Activated naive CD4-positive, alpha-beta T cell treated with anti-CD3 and anti-CD28 coated beads, Interleukin-2, amount 50 U/mL, for 16 hours (primary cell): ENCODE results near the gene FOXO3.
"Not testable (repeated sequence)": the region's sequence is repeated elsewhere in the genome, so short reads cannot be mapped to it uniquely, and the experiment has no call there.

Experiments
- DNase-seq: peaks from one replicate; pipeline ENCODE4 v3.0.0-alpha.2; 2020

Gene FOXO3

GRCh38 chr6:108556250-108556649, 4.5 kb upstream of the FOXO3 start:
- DNase-seq = no peak

- DNase-seq = no peak
Observed at GRCh38 chr6:108556866-108557493, 3.7 kb upstream of the FOXO3 start.

- DNase-seq = peak; percentile 81
Observed at GRCh38 chr6:108557494-108558371, 3.0 kb upstream of the FOXO3 start.

GRCh38 chr6:108558372-108559096, 2.2 kb upstream of the FOXO3 start:
- DNase-seq = peak; percentile 97

DNA sequence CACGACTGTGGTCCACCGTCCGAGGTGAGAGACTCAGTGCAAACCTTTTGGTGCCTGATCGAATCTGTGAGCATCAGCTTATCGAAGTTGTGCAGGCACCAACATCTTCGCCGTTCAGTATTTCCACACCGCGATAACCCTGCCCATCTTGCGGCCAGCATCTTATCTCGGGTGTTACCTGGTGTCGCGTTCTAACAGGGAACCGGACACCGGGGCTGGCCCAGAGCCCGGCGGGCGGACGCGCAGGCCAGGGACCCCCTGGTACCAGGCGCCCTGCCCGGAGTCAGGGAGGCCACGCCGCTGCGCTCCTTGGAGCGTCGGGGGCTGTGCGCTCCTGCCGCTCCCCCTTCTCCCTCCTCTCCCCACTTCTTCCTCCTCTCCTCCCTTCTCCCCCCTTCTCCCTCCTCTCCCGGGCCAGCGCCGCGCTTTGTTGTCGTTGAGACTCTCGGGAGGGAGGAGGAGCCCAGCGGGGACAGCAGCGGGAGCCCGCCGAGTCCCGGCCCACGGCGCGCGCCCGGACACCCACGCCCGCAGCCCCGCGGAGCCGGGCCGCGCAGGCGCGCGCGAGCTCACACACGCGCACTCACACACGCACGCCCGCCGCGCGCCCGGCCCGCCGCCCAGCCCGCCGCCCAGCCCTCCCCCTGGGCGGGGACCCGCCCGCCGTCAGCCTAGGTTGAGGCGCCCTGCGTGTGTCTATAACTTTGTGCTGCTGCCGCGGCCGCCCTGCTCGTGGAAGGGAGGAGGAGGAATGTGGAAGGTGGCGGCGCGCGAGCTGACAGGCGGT, 1.4 kb upstream of the FOXO3 start:
- DNase-seq = peak; percentile 89

GRCh38 chr6:108559884-108560462, 744 bp upstream of the FOXO3 start:
- peak; percentile 29 for DNase-seq

GRCh38 chr6:108561309-108561647, 561 bp downstream of the FOXO3 start:
- not testable (repeated sequence) for DNase-seq

DNA sequence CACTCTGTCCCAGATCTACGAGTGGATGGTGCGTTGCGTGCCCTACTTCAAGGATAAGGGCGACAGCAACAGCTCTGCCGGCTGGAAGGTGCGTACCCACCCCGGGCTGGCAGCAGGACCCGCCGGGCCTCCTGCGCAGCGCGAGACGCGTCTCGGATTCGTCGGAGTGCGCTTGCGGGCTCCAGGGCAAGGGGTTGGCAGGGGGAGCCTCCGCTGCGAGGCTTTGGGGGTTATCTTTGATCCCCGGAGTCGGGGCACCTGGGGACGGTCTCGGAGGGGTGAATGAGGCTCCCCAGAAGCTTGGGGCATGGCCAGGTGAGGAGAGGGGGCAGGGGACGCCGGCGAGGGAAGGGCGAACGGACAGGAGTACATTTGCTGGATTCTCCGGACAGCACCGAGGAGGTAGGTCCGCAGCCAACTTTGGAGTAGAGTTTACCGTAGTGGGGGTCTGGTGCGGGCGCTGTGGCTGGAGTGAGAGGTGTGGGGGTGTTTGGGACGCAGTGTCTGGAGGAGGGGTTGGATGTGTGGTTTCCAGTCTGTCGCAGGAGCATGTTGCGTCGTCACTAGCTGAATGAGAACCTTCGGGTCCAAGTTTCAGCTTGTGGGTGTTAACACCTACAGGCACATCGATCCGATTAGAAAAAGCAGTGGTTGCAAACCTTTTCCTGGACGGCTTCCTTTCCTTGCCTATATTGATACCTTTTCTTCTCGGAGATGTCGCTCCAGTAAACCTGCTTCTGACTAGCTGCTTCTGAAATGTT, 1.2 kb downstream of the FOXO3 start:
- DNase-seq = no peak

- no peak for DNase-seq
Observed at GRCh38 chr6:108562503-108562993, 1.8 kb downstream of the FOXO3 start.

GRCh38 chr6:108563292-108563691, 2.6 kb downstream of the FOXO3 start:
- no peak for DNase-seq

DNA sequence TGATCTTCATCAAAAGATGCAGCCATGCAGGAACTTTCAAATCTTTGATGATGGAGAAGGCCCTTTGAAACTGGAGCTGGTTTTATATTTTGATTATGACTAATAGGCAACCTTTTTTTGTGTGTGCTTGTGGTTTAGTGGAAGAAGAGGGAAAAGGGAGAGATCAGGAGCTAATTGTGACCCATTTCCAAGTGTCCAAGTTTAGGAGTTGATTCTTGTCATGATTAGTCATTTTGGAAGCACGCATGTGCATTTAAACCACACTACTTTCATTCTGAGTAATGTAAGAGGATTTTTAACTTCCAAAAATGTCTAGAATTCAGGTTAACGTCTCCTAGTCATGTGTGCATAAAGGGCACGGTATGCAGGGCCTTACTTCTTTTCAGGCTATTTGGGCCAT, 3.5 kb downstream of the FOXO3 start:
- no peak for DNase-seq

DNA sequence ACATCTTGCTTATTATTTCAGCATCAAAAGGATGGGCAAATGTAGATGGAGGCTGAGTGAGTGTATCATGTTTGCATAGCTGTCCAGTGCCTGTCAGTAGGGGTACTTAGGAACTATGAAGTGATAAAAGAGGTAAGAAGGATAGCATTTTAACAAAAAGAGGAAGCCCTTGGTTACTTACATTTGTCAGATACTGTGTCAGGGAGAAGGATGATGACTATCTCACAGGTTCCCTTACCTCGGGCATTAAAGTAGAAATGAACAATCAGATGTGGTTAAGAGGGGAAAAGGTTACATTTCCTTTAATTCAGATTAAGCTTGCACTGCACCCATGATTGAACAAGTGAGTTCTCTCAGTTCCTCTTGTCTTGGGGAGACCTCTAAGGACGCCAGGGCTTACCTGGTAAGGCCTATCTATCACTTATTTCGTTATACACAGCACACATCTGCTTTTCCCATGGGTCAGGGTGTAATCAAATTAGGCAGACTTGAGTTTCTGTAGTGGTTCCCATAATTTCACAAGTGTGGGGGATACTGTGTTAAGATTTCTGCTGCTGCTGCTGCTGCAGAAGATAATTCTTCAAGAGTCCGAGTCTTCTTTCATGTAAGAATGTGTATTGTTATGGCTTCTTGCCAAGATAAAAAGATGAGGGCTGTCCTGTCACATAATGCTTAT, 4.5 kb downstream of the FOXO3 start:
- DNase-seq = no peak

- DNase-seq = no peak
Observed at GRCh38 chr6:108565893-108566292, 5.2 kb downstream of the FOXO3 start.

DNA sequence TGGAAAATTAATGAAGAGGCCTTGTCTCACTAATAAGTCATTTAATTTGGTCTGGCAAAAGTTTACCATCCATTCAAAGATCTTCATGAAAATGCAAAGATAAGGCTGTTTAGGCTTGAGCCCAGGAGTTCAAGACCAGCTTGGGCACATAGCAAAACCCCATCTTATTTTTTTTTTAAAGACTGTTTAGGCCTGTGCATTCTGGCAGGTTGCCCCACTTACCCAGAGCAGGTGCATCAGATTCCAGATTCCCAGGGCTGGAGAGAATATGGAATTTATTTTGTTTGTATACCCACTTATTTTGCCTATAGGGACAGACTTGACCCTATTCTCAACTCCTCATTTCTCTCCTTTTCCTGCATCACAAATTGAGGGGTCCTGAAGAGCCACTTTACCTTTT, 5.7 kb downstream of the FOXO3 start:
- DNase-seq = no peak

DNA sequence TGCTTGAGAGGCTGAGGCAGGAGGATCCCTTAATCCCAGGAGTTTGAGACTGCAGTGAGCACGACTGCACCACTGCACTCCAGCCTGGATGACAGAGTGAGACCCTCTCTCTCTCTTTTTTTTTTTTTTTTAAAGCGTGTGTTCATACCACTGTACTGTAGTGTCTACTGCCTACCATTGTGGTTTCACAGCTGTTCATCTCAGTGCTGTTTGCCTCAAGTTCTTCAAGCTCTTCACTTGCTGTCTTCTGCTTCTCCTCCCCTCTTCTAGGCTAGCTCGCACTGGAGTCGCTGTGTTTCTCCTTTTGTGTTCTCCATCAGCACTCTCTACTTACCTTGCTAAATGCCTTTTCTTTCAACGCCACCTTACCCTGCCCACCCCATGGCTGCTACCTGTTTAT, 7.4 kb downstream of the FOXO3 start:
- DNase-seq = no peak

- no peak for DNase-seq
Observed at GRCh38 chr6:108568551-108569305, 8.0 kb downstream of the FOXO3 start.

GRCh38 chr6:108570517-108570916, 9.8 kb downstream of the FOXO3 start:
- no peak for DNase-seq

- no peak for DNase-seq
Observed at GRCh38 chr6:108574457-108575141, 13.9 kb downstream of the FOXO3 start.

- DNase-seq = no peak
Observed at GRCh38 chr6:108575905-108576494, 15.3 kb downstream of the FOXO3 start.
